SIG-M5 treated with dmso at 0.1 percent for 504 hours (cell line): ENCODE measurements around the gene DENND4B.
A peak's percentile ranks its signal among the peaks of the same experiment; 100 is the strongest.
"Not testable (repeated sequence)": the region's sequence is repeated elsewhere in the genome, so short reads cannot be mapped to it uniquely, and the experiment has no call there.

Experiments
- DNase-seq: peaks from one replicate; lab custom pipeline; 2025; ENCODE audit not compliant: unreplicated experiment; lab: John Stamatoyannopoulos, UW

DENND4B gene, protein sequence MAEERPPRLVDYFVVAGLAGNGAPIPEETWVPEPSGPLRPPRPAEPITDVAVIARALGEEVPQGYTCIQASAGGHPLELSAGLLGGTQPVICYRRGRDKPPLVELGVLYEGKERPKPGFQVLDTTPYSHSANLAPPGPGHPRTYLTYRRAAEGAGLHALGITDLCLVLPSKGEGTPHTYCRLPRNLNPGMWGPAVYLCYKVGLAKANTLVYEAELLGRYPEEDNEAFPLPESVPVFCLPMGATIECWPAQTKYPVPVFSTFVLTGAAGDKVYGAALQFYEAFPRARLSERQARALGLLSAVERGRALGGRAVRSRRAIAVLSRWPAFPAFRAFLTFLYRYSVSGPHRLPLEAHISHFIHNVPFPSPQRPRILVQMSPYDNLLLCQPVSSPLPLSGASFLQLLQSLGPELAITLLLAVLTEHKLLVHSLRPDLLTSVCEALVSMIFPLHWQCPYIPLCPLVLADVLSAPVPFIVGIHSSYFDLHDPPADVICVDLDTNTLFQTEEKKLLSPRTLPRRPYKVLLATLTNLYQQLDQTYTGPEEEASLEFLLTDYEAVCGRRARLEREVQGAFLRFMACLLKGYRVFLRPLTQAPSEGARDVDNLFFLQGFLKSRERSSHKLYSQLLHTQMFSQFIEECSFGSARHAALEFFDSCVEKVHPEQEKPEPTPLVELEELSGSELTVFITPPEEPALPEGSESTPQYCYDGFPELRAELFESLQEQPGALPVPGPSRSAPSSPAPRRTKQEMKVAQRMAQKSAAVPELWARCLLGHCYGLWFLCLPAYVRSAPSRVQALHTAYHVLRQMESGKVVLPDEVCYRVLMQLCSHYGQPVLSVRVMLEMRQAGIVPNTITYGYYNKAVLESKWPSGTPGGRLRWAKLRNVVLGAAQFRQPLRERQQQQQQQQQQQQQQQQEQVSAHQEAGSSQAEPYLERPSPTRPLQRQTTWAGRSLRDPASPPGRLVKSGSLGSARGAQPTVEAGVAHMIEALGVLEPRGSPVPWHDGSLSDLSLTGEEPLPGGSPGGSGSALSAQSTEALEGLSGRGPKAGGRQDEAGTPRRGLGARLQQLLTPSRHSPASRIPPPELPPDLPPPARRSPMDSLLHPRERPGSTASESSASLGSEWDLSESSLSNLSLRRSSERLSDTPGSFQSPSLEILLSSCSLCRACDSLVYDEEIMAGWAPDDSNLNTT (N-terminal part only)

DNA sequence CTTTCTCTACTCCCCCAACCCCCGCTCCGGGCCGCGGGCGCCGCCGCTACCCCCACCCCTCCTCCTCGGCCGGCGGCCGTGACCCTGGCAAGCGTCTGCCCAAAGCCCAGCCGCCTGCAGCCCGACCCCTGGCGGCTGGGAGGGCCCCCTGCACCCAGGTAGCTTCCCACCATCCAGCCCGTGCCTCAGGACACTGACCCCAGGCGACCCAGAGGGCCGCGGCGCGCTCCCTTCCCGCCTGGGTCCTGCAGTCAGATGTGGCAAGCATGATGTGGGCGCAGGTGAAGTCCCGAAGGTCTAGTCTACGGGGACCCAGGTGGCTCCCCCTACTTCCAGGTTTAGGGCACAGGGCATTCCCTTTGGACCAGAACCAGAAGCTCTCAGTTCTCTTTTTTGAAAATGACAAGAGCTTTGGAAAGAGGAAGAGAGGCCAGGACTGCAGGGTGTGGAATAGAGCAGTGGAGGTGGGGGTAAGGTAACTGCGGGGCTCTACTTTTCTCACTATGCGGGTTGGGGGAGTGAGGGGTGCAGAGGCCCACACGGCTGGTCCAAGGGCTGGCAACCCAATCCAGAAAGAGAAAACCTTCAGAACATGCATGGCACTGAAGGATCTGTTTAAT is at the start of gene DENND4B:
DENND4B (minus strand) TSS at position 97 of the 620 bp plus-strand sequence. CDS start 2,344 bp downstream, outside the sequence.
- DNase-seq, result peak; percentile 88

DNA sequence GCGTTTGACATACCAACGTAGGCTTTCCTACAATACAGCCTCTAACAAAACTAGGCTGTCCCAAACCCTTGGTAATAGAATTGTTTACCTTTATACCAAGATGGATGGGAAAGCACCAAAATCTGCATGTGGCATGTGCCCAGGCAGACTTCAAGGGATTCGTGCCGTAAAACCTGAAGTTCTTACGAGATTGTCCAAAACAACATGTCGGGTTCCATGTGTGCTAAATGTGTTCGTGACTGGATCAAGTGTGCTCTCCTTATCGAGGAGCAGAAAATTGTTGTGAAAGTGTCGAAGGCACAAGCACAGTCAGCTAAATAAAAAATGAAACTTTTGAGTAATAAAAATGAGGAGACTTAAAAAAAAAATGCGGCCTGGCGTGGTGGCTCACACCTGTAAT is 49.1 kb upstream of the DENND4B start:
- no peak for DNase-seq

DNA sequence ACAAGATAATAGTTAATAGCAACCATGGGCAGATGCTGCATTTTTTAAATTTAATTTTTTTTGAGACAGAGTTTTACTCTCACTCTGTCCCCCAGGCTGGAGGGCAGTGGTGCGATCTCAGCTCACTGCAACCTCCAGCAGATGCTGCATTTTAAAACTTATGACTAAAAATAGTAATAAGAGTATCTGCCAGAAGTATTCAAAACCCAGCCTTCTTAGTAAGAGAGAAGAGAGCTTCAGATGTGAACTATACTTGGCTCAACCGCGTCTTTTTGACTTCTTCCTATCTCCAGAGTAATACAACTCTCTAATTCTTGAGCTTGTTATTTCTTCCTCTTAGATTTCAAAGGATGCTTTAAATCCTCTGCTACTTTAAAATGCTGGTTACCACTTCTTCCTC is 48.7 kb upstream of the DENND4B start:
- no peak for DNase-seq

DNA sequence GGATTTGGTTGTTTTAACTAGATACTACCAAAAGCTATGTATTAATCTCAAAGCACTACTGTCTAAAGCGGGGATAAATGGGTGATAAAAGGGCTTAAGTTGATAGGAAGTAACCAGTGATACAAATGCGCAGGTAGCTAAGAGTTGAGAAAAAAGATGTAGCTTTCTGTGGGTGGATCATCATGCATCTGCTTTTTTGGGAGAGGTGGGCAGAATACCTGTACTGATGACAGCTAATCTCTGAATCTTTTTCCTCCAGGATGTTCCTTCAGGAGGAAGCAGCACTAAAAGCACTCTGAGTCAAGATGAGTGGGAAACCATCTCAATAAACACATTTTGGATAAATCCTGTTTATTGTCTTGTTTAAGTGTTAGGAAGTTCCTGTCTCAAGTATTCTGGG is 45.3 kb upstream of the DENND4B start:
- DNase-seq, result no peak

DNA sequence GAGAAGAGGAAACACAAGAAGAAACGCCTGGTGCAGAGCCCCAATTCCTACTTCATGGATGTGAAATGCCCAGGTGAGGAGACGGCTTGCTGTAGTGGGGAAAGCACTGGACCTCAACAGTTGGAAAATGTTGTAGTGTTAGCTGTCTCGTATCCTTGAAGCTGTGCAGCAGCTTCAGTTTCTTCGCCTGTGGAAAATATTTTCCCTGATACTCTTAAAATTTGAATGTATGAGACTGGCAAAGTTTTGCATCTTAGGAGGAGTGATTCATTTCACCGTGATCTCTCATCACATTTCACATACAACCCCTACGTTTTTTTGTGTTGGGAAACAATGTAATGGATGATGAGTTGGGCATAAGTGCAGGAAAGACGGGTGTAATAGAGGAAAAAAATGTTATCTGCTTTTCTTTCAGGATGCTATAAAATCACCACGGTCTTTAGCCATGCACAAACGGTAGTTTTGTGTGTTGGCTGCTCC is 44.7 kb upstream of the DENND4B start:
- no peak for DNase-seq

DNA sequence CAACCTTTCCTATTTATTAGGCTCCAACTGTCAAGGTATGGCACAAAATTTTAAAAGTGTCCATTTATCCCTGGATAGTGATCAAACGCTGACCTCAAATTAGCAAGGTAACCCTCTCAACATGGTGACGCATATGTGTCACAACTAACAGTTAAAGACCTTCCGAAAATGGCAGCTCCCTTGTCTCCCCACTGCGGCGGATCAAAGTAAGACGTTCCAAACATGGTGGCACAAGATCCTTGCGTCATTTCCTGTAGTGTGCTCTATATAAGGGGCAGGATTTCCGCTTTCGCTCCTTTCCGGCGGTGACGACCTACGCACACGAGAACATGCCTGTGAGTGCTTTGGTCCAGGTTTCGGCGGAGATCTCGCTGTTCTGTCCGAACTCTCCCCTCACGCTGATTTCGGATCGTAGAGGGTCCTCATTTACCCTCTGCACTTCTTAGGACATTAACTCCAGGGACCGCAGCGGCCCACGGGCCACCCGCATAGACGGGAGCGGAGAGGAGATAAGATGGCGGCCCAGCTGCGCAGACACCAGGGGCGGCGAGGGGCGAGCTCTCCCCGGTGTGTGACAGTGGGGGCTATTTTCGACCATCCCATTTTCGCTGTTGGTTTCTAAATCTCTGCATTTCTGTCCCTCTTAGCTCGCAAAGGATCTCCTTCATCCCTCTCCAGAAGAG is 44.1 kb upstream of the DENND4B start, which contains the start of gene RPS27:
RPS27 (plus strand) TSS at position 295 of the 683 bp plus-strand sequence; CDS start at position 330, 35 bp downstream.
- DNase-seq, result peak; percentile 100

DNA sequence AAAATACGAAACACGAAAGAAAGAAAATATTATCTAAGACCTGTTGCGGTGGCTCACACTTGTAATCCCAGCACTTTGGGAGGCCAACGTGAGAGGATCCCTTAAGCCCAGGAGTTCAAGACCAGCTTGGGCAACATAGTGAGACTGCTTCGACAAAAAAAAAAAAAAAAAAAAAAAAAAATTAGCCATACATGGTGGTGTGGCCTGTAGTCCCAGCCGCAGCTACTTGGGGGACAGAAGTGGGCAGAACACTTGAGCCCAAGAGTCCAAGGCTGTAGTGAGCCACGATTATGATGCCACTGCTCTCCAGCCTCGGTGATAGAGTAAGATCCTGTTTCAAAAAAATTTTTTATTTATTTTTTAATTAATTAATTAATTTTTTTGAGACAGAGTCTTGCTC is 41.1 kb upstream of the DENND4B start:
- DNase-seq, result no peak

DNA sequence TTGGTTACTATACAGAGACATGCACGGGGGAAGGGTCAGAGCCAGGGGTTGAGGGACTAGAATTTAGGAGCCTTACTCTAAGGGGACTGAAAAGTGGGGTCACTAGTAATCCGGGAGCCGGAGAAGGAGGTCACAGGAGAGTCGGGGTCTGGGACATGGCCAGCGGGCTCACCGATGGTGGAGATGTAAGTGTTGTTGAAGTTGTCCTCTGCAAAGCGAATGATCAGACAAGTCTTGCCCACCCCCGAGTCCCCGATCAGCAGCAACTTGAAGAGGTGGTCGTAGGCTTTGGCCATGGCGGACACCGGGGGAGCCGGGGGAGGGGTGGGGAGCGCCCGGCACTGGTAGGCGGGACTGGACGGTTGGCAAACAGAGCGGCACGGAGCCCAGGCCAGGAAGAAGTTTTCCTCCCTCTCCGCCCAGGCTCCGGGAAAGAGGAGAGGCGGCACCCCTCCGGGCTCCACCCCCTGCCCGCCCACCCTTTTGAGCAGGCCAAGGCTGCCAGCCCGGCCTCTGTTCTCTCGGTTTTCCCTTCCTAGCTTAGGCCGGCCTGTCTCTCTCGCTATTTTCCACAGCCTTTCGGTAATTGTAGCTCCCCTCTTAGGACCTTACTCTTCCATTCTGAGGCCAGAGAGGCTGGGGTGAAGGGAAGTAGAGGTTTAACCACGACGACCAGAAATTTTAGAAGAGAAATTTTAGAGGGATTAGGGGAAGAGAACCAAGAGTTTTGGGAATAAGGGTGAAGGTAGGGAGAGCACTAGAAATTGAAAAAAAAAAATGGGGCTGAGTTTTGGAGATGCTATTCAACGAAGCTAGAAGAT is 39.6 kb upstream of the DENND4B start, which contains the start of gene RAB13:
RAB13 (minus strand) TSS at position 399 of the 821 bp plus-strand sequence; CDS start at position 296, 103 bp downstream.
- peak; percentile 56 for DNase-seq

DNA sequence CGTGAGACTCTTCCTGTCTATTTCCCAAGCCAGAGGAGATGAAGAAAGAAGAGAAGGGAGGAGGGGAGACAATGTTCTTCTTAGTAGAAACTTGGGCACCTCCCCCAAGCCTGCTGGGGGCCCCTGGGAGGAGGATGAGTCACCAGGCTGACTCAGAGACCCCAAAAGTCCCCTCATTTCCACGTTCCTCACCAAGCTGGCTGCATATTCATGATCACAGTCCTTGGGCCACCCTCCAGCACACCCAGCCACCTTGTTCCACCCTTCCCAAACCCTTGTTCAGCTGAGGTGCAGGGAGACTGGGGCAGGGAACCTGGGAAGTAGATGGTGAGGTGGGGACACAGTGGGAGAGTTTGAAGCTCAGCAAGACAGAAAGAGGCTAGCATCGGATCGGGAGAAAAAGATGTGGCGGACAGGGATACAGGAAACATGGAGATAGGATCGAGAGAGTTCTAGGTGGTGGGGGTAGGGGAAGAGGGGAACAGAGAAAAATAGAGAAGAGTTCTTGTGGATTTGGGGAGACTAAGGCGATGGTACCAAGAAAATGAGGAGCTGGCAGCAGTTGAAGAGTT is 38.9 kb upstream of the DENND4B start:
- peak; percentile 93 for DNase-seq

DNA sequence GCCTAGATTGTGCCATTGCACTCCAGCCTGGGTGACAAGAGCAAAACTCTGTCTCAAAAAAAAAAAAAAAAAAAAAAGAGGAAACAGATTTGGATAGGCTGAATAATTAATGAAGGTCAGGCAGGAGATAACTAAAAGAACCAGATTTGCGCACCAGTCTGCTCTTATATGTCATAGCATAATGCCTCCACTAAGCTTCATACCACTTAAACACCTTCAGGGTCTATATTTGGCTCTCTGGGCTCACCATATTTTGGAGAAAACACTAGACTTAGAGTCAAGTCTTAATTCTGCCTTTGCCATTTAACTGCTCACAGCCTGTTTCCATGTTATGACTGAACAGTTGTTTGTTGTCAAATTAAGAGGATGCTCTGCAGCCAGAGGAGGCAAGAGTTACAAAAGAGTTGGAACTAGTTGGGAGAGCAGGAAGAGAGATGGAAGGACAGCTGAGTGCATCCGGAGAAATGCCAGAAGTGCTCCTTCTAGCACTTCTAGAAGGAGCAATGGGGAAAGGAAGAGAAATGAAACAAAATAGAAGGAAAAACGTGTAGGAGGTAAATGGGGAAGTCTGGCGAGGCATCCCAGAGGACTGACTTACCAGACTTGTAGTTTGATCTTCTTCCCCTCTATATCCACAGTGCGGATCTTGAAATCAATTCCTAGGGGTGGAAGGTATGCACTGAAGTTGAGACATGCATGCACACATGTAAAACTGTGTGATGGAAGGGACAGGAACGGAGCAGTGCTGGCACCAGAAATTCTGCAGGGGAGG is 37.8 kb upstream of the DENND4B start:
- DNase-seq, result no peak

DNA sequence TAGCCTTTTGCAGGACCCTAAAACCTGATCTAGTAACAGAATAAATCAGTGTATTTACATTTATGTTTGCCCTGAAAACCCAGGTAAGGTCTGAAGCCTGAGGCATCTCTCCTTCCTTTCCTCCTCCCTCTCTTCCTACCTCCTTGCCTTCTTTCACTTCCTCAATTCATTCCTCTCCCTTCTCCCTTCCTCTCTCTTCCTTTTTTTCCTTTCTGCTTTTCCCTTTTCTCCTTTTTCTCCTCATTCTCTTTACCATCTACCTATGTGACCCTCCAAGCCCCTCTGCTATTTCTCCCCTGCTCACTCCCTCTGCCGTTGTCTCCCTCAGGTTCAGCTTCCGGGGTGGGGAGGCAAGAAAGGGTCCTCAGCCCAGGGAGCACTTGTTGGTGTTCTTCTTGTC is 35.2 kb upstream of the DENND4B start:
- DNase-seq, result not testable (repeated sequence)

DNA sequence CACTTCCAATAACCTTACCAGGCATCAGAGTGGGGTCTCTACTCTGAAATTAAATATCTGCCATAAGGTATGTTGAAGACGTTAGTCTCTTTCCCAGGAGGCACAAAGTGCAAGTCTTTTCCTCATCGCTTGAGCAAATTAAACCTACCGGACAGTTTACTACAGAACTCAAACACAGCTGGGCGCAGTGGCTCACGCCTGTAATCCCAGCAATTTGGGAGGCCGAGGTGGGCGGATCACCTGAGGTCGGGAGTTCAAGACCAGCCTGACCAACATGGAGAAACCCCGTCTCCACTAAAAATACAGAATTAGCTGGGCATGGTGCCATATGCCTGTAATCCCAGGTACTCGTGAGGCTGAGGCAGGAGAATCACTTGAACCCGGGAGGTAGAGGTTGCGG is 32.6 kb upstream of the DENND4B start:
- not testable (repeated sequence) for DNase-seq

DNA sequence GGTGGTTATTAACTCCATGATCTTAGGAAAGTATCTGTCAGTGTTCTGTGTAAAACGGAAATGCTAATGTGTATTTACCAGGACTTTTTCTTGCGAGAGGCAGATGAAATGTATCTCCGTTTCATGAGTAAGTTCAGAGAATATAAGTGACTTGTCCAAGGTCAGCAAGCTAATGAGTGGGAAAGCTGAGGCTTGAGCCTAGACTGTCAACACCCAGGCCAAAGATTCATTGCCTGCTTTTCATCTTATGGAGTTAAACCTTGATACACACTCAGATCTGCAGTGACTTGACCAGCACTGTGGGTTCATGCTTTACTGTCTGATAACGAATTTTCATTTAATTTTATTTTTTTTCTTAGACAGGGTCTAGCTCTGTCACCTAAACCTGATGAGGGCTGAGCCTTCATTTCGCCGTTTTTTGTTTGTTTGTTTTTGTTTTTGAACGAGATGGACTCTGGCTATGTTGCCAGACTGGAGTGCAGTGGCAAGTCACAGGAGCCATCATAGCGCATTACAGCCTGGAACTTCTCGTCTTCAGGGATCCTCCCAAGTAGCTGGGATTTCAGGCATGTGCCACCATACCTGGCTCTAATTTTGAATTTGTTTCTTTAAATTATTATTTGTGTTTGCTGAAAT is 31.9 kb upstream of the DENND4B start:
- DNase-seq, result no peak

DNA sequence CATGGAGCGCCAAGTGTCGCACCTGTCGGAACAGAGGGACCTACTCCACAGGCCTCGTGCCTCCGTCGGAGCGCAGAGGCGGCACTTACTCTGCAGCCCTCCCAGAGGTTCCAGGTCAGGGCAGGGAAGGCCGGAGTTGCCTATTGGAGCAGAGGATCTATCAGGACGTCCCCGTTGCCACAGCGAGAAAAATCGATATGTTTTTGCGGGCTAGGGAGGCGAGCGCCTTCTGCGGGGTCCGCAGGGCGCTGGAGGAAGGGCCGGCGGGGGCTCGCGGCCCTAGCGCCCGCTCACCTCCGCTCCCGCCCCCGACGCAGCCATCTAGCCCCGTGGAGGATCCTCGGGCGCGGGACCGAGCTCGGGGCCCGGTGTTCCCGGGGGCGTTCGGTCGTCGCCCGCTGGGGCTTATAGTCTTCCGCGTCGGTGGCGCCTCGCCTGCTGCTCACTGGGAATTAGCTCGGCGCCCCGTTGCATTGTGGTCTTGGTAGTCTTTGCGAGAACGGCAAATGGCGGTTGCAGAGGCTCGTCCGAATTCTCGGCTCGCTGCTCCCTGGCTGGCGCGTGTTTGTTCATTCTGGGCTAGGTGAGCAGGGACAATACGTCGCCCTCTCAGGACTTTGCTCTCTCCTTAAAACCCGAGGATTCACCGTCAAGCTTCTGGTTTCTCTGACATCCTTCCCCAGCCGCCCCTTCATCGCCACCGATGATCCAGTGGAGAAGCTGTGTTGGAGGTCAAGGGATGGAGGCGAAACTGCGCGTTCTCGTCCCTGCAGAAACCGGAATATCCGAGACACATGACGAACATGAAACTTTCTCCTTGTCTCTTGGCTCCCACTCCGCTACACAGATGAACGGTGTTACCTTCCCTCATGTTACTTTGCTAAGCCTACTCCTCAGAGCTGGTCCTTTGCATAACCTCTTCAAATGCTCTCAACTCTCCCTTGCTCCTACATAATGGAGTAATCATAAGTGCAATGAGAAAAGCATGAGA is 31.0 kb upstream of the DENND4B start, which contains the start of gene JTB:
JTB (minus strand) TSS at position 425 of the 991 bp plus-strand sequence; CDS start at position 3, 422 bp downstream.
- DNase-seq, result peak; percentile 90

DNA sequence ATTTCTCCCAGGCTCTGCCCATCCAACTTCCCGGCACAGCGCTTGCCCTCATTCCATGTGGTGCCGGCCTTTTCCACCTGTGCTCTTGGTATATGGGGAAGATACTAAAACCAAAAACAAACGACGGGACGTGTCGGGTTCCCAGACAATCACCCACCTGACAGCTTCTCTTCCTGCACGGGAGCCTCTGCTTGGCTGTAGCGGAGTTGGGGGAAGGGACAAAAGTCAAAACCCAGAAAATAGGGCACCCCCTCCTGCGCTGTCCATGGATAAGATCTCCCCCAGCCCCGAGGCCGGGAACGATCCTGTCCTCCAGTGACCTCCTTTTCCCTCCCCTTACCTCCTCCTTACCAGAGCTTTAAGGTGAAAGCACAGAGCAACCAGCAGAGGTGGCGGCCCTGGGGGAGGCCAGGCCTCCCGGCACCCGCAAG is 30.3 kb upstream of the DENND4B start:
- DNase-seq, result no peak

DNA sequence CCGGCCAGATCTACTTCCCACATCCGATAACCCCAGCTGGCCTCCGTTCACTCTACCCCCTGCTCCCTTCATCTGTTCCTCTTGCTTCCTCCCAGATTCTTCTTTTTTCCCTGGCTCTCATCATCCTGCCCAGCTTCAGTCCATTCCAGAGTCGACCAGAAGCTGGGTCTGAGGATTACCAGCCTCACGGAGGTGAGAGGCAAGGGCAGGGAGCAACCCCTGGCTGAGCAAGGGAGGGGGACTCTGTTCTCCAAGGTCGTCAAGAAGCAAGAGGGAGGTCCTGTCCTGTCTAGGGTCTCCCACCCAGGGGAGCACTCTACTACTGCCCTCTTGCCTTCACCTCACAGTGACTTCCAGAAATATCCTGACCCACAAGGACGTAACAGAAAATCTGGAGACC is 27.0 kb upstream of the DENND4B start:
- no peak for DNase-seq
